Uterus (tissue), 2 donors: ENCODE data around the gene MLPH.

Experiments used
- POLR2A ChIP-seq, 2 donors: fragments of 450-650 bp; IDR thresholded peaks; one replicate each; pipeline ENCODE4 v1.6.1; 2016; ENCODE audit warnings: antibody characterized with exemption in 2 of 2, mild to moderate bottlenecking in 1 of 2, moderate library complexity in 1 of 2
- TF ChIP-seq, protein P1 (sequence below), 4 experiments: fragments of 200-600 bp in 2 of 4; fragments of 450-650 bp in 2 of 4; sonication (generic) in 2 of 4; IDR thresholded peaks; one replicate each; pipeline ENCODE4 v1.5.1; 2016 to 2019; ENCODE audit warnings: antibody characterized with exemption in 4 of 4, mild to moderate bottlenecking in 2 of 4, moderate library complexity in 1 of 4

DNA sequence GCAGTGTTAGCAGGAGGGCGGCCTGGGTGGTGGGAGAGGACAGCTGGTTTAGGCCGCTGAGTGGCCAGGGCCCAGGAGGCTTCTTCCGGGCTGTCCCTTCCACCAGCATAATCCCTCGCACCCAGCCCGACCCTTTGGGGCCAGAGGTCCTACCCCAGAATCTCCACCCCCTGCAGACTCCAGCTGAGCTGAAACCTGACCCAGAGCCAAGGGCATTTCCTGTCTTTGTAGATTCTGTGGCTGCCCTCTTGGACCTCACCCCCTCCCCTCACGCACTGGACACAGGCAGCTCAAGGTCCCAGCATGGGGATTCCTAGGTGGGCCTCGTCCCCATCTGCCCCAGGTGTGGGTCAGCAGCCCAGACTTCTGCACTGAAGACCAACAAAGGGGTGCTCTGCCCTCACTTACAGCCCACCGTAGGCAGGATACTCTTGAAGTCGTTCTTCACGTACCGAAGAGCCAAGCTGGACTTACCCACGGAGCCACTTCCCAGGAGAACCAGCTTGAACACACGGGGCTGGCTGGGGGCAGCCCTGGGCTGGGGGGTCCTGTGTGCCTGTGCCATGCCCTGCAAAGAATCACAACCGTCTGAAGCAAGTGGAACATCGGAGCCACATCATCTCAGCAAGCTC lies 98.7 kb downstream of the MLPH start:
- TF ChIP-seq, protein P1, sequence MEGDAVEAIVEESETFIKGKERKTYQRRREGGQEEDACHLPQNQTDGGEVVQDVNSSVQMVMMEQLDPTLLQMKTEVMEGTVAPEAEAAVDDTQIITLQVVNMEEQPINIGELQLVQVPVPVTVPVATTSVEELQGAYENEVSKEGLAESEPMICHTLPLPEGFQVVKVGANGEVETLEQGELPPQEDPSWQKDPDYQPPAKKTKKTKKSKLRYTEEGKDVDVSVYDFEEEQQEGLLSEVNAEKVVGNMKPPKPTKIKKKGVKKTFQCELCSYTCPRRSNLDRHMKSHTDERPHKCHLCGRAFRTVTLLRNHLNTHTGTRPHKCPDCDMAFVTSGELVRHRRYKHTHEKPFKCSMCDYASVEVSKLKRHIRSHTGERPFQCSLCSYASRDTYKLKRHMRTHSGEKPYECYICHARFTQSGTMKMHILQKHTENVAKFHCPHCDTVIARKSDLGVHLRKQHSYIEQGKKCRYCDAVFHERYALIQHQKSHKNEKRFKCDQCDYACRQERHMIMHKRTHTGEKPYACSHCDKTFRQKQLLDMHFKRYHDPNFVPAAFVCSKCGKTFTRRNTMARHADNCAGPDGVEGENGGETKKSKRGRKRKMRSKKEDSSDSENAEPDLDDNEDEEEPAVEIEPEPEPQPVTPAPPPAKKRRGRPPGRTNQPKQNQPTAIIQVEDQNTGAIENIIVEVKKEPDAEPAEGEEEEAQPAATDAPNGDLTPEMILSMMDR (IDR thresholded peaks at IDR 0.05): no peak
- no peak for TF ChIP-seq POLR2A (IDR thresholded peaks at IDR 0.05)
